ENCODE data around the gene KLF13. TPM values are rescaled to one million over a fixed set of nuclear protein-coding genes. Genes with fewer than 3 reads are reported as not detected.

Gene KLF13
- total RNA-seq, 1 experiment from 2014 or later: 78.6 TPM

GRCh38 chr15:31346367-31347066 is 19.9 kb downstream of the KLF13 start:
- no peak for DNase-seq (ENCODE audit: low read depth, low spot score)
- Histone ChIP-seq H3K4me3 (ENCODE audit: low read depth in 2 of 2, low read length in 2 of 2) (no peak overlapping the region), H3K4me1 (ENCODE audit: control insufficient read depth, insufficient read depth, low read length) (no peaks in the 10 kb centered on the region; the same call in 1 of the 2 replicates), H3K36me3 (ENCODE audit: control insufficient read depth, insufficient read depth, low read length) (no peaks in the 10 kb centered on the region), H3K27me3 (ENCODE audit: control insufficient read depth, insufficient read depth, low read length) (no peaks in the 10 kb centered on the region), H3K27ac (ENCODE audit: low read length) (no peak overlapping the region), H3K9me3 (ENCODE audit: control insufficient read depth, insufficient read depth, low read depth, low read length) (no peaks in the 10 kb centered on the region)
- ChIA-PET POLR2A (no interaction called here), CTCF (no interaction called here)
- no TSS peak for BruUV-seq (replicated peaks)
- in situ Hi-C loops (cut with HindIII; ENCODE audit: low pct_unique_long_range_greater_than_20kb, low sequenced_read_pairs): no loop called here
- intact Hi-C loops (cut with micrococcal nuclease; ENCODE audit: unreplicated experiment): no loop called here
- no peak for TF ChIP-seq CTCF (IDR thresholded peaks at IDR 0.05)
- no peak for TF ChIP-seq REST (IDR thresholded peaks at IDR 0.05; ENCODE audit: insufficient read depth in 1 of 2, low read depth in 2 of 2, low read length in 1 of 2)
- no peak for TF ChIP-seq SIN3A (IDR thresholded peaks at IDR 0.05; ENCODE audit: borderline replicate concordance, insufficient read depth, low read depth, low read length)
- TF ChIP-seq TCF7L2 (IDR thresholded peaks at IDR 0.05; ENCODE audit: low read depth, low read length): no peak
- no peak for TF ChIP-seq POLR2AphosphoS5 (IDR thresholded peaks at IDR 0.05; ENCODE audit: low read depth, low read length)
- ATAC-seq: no peak

- intact Hi-C loops (cut with micrococcal nuclease; ENCODE audit: unreplicated experiment): no loop called here
- CTCF ChIA-PET: no interaction called here
- H3K27me3 ChIP-seq (ENCODE audit: control insufficient read depth, insufficient read depth, low read length): no peaks in the 10 kb centered on the region
Observed at GRCh38 chr15:31347067-31347975, 20.7 kb downstream of the KLF13 start.

More at GRCh38 chr15:31347067-31347975, 20.7 kb downstream of the KLF13 start:
- POLR2A ChIA-PET: no interaction called here
- ATAC-seq (no peak), DNase-seq (ENCODE audit: low read depth, low spot score) (no peak)
- TF ChIP-seq TCF7L2 (IDR thresholded peaks at IDR 0.05; ENCODE audit: low read depth, low read length) (no peak), REST (IDR thresholded peaks at IDR 0.05; ENCODE audit: insufficient read depth in 1 of 2, low read depth in 2 of 2, low read length in 1 of 2) (no peak), CTCF (IDR thresholded peaks at IDR 0.05) (no peak), SIN3A (IDR thresholded peaks at IDR 0.05; ENCODE audit: borderline replicate concordance, insufficient read depth, low read depth, low read length) (no peak), POLR2AphosphoS5 (IDR thresholded peaks at IDR 0.05; ENCODE audit: low read depth, low read length) (no peak)
- Histone ChIP-seq H3K9me3 (ENCODE audit: control insufficient read depth, insufficient read depth, low read depth, low read length) (no peaks in the 10 kb centered on the region), H3K36me3 (ENCODE audit: control insufficient read depth, insufficient read depth, low read length) (no peaks in the 10 kb centered on the region), H3K27ac (ENCODE audit: low read length) (no peak overlapping the region), H3K4me3 (ENCODE audit: low read depth in 2 of 2, low read length in 2 of 2) (no peak overlapping the region), H3K4me1 (ENCODE audit: control insufficient read depth, insufficient read depth, low read length) (no peaks in the 10 kb centered on the region; the same call in none of the 2 replicates)
- no TSS peak for BruUV-seq (replicated peaks)
- in situ Hi-C loops (cut with HindIII; ENCODE audit: low pct_unique_long_range_greater_than_20kb, low sequenced_read_pairs): no loop called here
